Left lobe of liver (tissue), 2 donors: ENCODE measurements around the gene PRPSAP2. TPM values are rescaled to one million over a fixed set of nuclear protein-coding genes. Genes with fewer than 3 reads are reported as not detected.

Experiments used
- ATAC-seq: fragments of 200-7000 bp; cut with Tn5 transposase; one replicate; pipeline ENCODE4 v1.9.1; 2020; ENCODE audit warnings: mild to moderate bottlenecking, moderate library complexity
- DNase-seq: peaks from one replicate; pipeline ENCODE4 v3.0.0-alpha.2; 2020; ENCODE audit warnings: low spot score
- total RNA-seq: library from RNA; stranded (reverse); gene quantifications from one replicate; pipeline ENCODE4 v1.2.1, GENCODE V29; 2021
- donor health status: DM: no; HTN: no; CAD: no; lungs with moderate emphysema.
- donor health status: DM: no; HTN: yes; CAD: no.

PRPSAP2 gene
- total RNA-seq, 1 donor from 2014 or later, result 15.6 TPM

DNA sequence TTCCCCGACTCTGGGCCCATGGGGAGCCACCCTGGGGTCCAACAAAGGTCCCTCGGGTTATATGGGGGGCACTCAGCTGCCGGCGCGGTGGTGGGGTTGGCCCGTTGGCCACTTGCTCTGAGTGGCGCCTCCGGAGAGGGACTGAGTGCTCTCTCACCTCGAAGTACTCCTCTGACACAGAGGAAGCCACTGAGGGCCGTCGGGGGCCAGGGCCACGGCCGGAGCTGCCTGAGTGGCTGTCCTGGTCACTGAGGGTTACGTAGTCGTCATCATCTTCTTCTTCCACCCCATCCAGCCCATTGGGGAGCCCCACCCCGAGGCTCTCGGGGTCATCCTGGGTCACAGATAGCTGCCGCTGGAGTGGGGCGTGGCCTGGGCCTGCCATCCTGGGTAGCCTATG, 119.7 kb downstream of the PRPSAP2 start:
- ATAC-seq, result no peak
- DNase-seq, result no peak

DNA sequence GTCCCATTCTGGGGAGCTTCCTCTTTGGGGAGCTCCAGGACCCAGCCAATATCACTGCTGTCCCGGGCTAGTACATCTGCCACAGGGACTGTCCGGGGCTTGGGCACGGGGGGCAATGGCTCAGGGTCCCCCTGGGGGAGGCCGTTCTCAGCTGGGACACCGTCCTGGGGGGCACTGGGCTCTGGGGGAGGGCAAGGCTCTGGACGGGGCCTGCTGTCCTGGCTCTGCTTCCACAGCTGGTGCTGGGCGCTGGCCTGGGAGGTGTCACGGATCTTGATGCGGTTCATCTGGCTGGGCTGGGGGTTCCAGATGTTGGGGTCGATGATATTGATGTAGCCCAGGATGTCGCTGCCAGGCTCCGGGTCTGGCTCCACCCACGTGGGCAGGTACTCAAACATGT, 120.1 kb downstream of the PRPSAP2 start:
- DNase-seq (no peak), ATAC-seq (no peak)

DNA sequence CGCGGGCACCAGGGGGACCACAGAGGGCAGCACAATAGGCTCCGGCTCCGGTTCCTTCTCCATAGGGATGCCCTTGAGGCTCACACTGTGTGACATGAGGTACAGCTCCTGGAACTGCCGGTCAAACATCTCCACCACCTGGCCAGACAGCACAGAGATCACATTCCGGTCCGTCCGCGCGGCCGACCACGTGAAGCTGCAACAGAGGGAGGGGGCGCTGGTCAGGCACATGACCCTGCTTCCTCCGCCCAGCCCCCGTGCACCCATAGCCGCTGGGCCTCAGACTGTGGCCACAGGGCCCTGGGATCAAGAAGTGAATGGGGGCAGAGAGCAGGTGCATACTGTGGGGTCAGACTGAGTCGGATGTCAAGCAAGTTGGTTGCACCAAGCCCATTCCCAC, 120.7 kb downstream of the PRPSAP2 start:
- DNase-seq, result no peak
- no peak for ATAC-seq

Other genes starting within 250 kb of the PRPSAP2 start
- not detected for gene TBC1D28, start 213.7 kb upstream of the PRPSAP2 start, total RNA-seq
- 0.93 TPM for gene FOXO3B, start 175.8 kb upstream of the PRPSAP2 start, total RNA-seq
- gene FBXW10, start 114.1 kb upstream of the PRPSAP2 start, total RNA-seq, result 0.60 TPM
- gene TVP23B, start 76.9 kb upstream of the PRPSAP2 start, total RNA-seq, result 21.2 TPM
- gene SLC5A10, start 94.0 kb downstream of the PRPSAP2 start, total RNA-seq, result not detected
- 11.7 TPM for gene FAM83G, start 146.6 kb downstream of the PRPSAP2 start, total RNA-seq
- 4.0 TPM for gene GRAP, start 188.8 kb downstream of the PRPSAP2 start, total RNA-seq